ENCODE data around the gene LIPT1. TPM values are rescaled to one million over a fixed set of nuclear protein-coding genes. Genes with fewer than 3 reads are reported as not detected.
"Not testable (repeated sequence)": the region's sequence is repeated elsewhere in the genome, so short reads cannot be mapped to it uniquely, and the experiment has no call there.

LIPT1 gene
- total and polyA plus RNA-seq, 2 experiments from 2014 or later: 4.7 to 6.6 TPM

DNA sequence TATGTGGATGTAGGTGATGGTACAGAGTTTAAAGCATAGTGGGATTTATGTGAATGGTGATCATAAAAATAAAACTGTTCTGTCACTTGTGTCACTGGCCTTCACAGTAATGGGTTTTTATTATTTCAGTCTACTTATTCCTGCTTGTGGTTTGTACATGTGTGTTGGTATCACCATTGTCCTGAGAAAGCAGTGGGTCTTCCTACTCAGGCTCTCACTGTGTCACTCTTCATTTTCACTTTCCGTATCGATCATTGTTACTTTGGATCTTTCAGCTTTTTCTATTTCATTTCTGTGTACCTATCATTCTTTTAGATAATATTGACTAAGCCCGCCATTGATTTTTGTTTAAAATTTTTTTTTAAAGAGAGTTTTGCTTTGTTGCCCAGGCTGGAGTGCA lies 33.6 kb downstream of the LIPT1 start:
- Histone ChIP-seq H3K4me1 (ENCODE audit: low read depth) (no peaks in the 10 kb centered on the region), H3K27me3 (no peaks in the 10 kb centered on the region), H3K36me3 (peaks cover 14% of the 10 kb centered on the region), H3K27ac (no peak overlapping the region), H3K4me3 (no peak overlapping the region), H3K9me3 (ENCODE audit: low read depth) (no peaks in the 10 kb centered on the region)
- no peak for DNase-seq (ENCODE audit: low read depth in 1 of 2, low spot score in 1 of 2)
- no peak for TF ChIP-seq CTCF (IDR thresholded peaks at IDR 0.05; ENCODE audit: low read depth, low read length)

- DNase-seq (ENCODE audit: low read depth in 1 of 2, low spot score in 1 of 2): no peak
- Histone ChIP-seq H3K4me1 (ENCODE audit: low read depth) (no peaks in the 10 kb centered on the region), H3K9me3 (ENCODE audit: low read depth) (no peaks in the 10 kb centered on the region), H3K4me3 (no peak overlapping the region), H3K27ac (no peak overlapping the region), H3K27me3 (no peaks in the 10 kb centered on the region), H3K36me3 (peaks cover 28% of the 10 kb centered on the region)
- no peak for TF ChIP-seq CTCF (IDR thresholded peaks at IDR 0.05; ENCODE audit: low read depth, low read length)
Observed at GRCh38 chr2:99190548-99190947, 35.8 kb downstream of the LIPT1 start.

DNA sequence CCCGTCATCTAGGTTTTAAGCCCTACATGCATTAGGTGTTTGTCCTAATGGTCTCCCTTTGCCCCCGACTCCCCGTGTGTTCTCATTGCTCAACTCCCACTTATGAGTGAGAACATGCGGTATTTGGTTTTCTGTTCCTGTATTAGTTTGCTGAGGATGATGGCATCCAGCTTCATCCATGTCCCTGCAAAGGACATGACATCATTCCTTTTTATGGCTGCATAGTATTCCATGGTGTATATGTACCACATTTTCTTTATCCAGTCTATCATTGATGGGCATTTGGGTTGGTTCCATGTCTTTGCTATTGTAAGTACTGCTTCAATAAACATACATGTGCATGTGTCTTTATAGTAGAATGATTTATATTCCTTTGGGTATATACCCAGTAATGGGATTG lies 37.6 kb downstream of the LIPT1 start:
- not testable (repeated sequence) for H3K4me1 ChIP-seq (ENCODE audit: low read depth); H3K9me3 ChIP-seq (ENCODE audit: low read depth); H3K4me3 ChIP-seq; H3K27me3 ChIP-seq; DNase-seq (ENCODE audit: low read depth in 1 of 2, low spot score in 1 of 2); H3K27ac ChIP-seq
- H3K36me3 ChIP-seq: peaks cover 41% of the 10 kb centered on the region

DNA sequence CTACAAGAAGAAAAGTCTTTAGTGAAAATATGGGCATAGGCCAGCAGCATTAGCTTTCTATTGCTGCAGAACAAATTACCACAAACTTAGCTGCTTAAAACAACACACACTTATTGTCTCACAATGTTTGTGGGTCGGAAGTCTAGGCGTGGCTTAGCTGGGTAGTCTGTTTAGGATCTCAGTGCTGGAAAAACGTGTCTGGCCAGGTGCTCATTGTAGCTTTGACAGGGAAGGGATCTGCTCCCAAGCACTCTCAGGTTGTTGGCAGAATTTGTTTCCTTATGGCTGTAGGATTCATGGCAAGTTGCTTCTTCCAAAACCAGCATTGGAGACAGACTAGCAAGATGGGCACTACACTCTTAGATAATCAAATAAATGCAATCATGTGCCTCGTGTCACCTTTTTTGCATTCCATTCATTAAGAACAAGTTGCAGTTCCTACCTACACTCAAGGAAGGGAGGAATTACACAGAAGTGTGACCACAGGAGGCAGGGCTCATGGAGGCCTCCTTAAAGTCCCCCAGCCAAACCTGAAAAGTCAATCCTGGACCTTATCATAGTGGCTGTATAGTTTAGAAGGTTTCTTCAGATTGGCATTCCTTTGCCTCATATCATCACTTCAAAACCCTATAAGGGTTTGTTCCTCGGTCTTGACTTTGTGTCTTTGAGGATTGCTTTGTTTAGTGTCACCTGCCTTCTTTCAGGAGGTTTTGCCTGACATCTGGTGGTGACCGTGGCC lies 43.5 kb downstream of the LIPT1 start:
- no peaks in the 10 kb centered on the region for H3K27me3 ChIP-seq
- no peak overlapping the region for H3K4me3 ChIP-seq
- no peaks in the 10 kb centered on the region for H3K4me1 ChIP-seq (ENCODE audit: low read depth)
- peak overlapping the region; percentile 64 for H3K27ac ChIP-seq
- peaks cover 31% of the 10 kb centered on the region for H3K36me3 ChIP-seq
- no peaks in the 10 kb centered on the region for H3K9me3 ChIP-seq (ENCODE audit: low read depth)
- DNase-seq (ENCODE audit: low read depth in 1 of 2, low spot score in 1 of 2): no peak
- no peak for TF ChIP-seq CTCF (IDR thresholded peaks at IDR 0.05; ENCODE audit: low read depth, low read length)

GRCh38 chr2:99200076-99200800 lies 45.5 kb downstream of the LIPT1 start:
- TF ChIP-seq CTCF (IDR thresholded peaks at IDR 0.05; ENCODE audit: low read depth, low read length): no peak
- H3K4me1 ChIP-seq (ENCODE audit: low read depth): no peaks in the 10 kb centered on the region
- H3K27me3 ChIP-seq: no peaks in the 10 kb centered on the region
- no peak overlapping the region for H3K27ac ChIP-seq
- no peaks in the 10 kb centered on the region for H3K9me3 ChIP-seq (ENCODE audit: low read depth)
- H3K4me3 ChIP-seq: no peak overlapping the region
- DNase-seq (ENCODE audit: low read depth in 1 of 2, low spot score in 1 of 2): no peak
- H3K36me3 ChIP-seq: peaks cover 20% of the 10 kb centered on the region

All from cardiac muscle cell (in vitro differentiated cells and primary cell).